Tibial nerve (tissue), 4 donors: Measurements from ENCODE around the gene USP34. TPM values are rescaled to one million over a fixed set of nuclear protein-coding genes. Genes with fewer than 3 reads are reported as not detected.

Source experiments
- DNase-seq, 2 donors: peaks; one replicate each; pipeline ENCODE4 v3.0.0-alpha.2; 2019; ENCODE audit warnings: low spot score in 2 of 2
- H3K27ac ChIP-seq, 4 donors: fragments of 200-600 bp; sonication (generic) in 3 of 4; one replicate each; pipeline ENCODE4 v1.5.1; 2017 to 2019; ENCODE audit warnings: mild to moderate bottlenecking in 1 of 4
- H3K27me3 ChIP-seq, 2 donors: fragments of 200-600 bp; sonication (generic) in 1 of 2; one replicate each; pipeline versions ENCODE4 v1.5.1 to v1.6.0; 2017 to 2019
- H3K36me3 ChIP-seq, 3 donors: fragments of 200-600 bp; sonication (generic); one replicate each; pipeline ENCODE4 v1.5.1; 2018 to 2019
- H3K4me1 ChIP-seq, 4 donors: fragments of 200-600 bp; sonication (generic) in 3 of 4; one replicate each; pipeline ENCODE4 v1.5.1; 2017 to 2019
- H3K4me3 ChIP-seq, 4 donors: fragments of 200-600 bp; sonication (generic) in 3 of 4; one replicate each; pipeline ENCODE4 v1.5.1; 2017 to 2019; ENCODE audit warnings: mild to moderate bottlenecking in 1 of 4, moderate library complexity in 1 of 4
- H3K9me3 ChIP-seq, 4 donors: fragments of 200-600 bp; sonication (generic) in 3 of 4; one replicate each; pipeline ENCODE4 v1.5.1; 2017 to 2019
- CTCF ChIP-seq, 5 experiments: fragments of 200-600 bp in 3 of 5; fragments of 450-650 bp in 2 of 5; sonication (generic) in 3 of 5; IDR thresholded peaks; one replicate each; pipeline ENCODE4 v1.5.1; 2016 to 2019; ENCODE audit warnings: antibody characterized with exemption in 5 of 5, mild to moderate bottlenecking in 3 of 5, moderate library complexity in 2 of 5
- EP300 ChIP-seq, 2 donors: sonication (generic); formaldehyde crosslinking; IDR thresholded peaks; one replicate each; pipeline ENCODE4 v1.6.1; 2017; ENCODE audit warnings: antibody characterized with exemption in 2 of 2, mild to moderate bottlenecking in 1 of 2
- POLR2A ChIP-seq, 2 donors: fragments of 450-650 bp; IDR thresholded peaks; one replicate each; pipeline ENCODE4 v1.6.1; 2017; ENCODE audit warnings: antibody characterized with exemption in 2 of 2, mild to moderate bottlenecking in 2 of 2, moderate library complexity in 2 of 2
- WGBS, 2 donors: methylation state at CpG; one replicate each; pipeline ENCODE4 v1.1.5; 2018; 5-methylcytosine and 5-hydroxymethylcytosine counted together
- total RNA-seq, 4 donors: library from RNA; depleted of rRNA; stranded (reverse); fragments of >200 nt; gene quantifications; one replicate each; pipeline ENCODE4 v1.1.0, GENCODE V29; 2016

USP34 gene
- total RNA-seq = 100 to 1,000 TPM; 114 to 211 (median 148) TPM

- Histone ChIP-seq H3K36me3 (peaks cover 0 to 12% (median 2%) of the 10 kb centered on the region in 3 donors), H3K27me3 (no peaks in the 10 kb centered on the region), H3K9me3 (no peaks in the 10 kb centered on the region), H3K4me1 (peaks cover 0 to 41% (median 3%) of the 10 kb centered on the region in 4 donors), H3K4me3 (peak within 1 kb of the TSS; percentile 86 to 98 (median 92)), H3K27ac (peak within 1 kb of the TSS; percentile 99)
- DNase-seq = peak; percentile 88
- 0 to 1% methylated on average over 84 to 88 of the region's 91 CpGs for whole genome bisulfite sequencing, 2 donors
- peak in 1 of 5 experiments; percentile 35 for TF ChIP-seq CTCF (IDR thresholded peaks at IDR 0.05)
- TF ChIP-seq POLR2A (IDR thresholded peaks at IDR 0.05) = peak; percentile 69 to 95
- TF ChIP-seq EP300 (IDR thresholded peaks at IDR 0.05) = peak; percentile 23 to 96
These were observed at the start of gene USP34 for GRCh38 chr2:61470965-61471904. Gene USP34 (minus strand): TSS chr2:61471087. CDS start chr2:61470692, 395 bp downstream.

- no peaks in the 10 kb centered on the region for H3K27me3 ChIP-seq
These were observed 49.4 kb upstream of the USP34 start for GRCh38 chr2:61520261-61520660.

GRCh38 chr2:61512768-61513398 lies 42.0 kb upstream of the USP34 start:
- H3K27ac ChIP-seq = no peak overlapping the region
- H3K9me3 ChIP-seq = no peaks in the 10 kb centered on the region
- WGBS, 2 donors = 80 to 82% methylated on average over 12 of the region's 12 CpGs
- TF ChIP-seq EP300 (IDR thresholded peaks at IDR 0.05) (no peak), POLR2A (IDR thresholded peaks at IDR 0.05) (no peak), CTCF (IDR thresholded peaks at IDR 0.05) (no peak)
- no peaks in the 10 kb centered on the region for H3K27me3 ChIP-seq
- no peak for DNase-seq
- H3K4me1 ChIP-seq = no peaks in the 10 kb centered on the region
- no peak overlapping the region for H3K4me3 ChIP-seq
- peaks cover 2 to 87% (median 9%) of the 10 kb centered on the region in 3 donors for H3K36me3 ChIP-seq

More at GRCh38 chr2:61520261-61520660, 49.4 kb upstream of the USP34 start:
- no peak for DNase-seq
- H3K4me1 ChIP-seq = peaks cover 0 to 30% (median 2%) of the 10 kb centered on the region in 4 donors
- H3K4me3 ChIP-seq = no peak overlapping the region
- H3K9me3 ChIP-seq = no peaks in the 10 kb centered on the region
- 88 to 90% methylated on average over 3 of the region's 3 CpGs for WGBS, 2 donors
- peaks cover 2 to 64% (median 15%) of the 10 kb centered on the region in 3 donors for H3K36me3 ChIP-seq
- no peak overlapping the region for H3K27ac ChIP-seq
- TF ChIP-seq EP300 (IDR thresholded peaks at IDR 0.05) (no peak), POLR2A (IDR thresholded peaks at IDR 0.05) (no peak), CTCF (IDR thresholded peaks at IDR 0.05) (no peak)

GRCh38 chr2:61510674-61511671 lies 40.1 kb upstream of the USP34 start:
- Histone ChIP-seq H3K27me3 (no peaks in the 10 kb centered on the region), H3K9me3 (no peaks in the 10 kb centered on the region), H3K4me3 (no peak overlapping the region), H3K4me1 (no peaks in the 10 kb centered on the region), H3K27ac (no peak overlapping the region), H3K36me3 (peaks cover 0 to 76% (median 0%) of the 10 kb centered on the region in 3 donors)
- TF ChIP-seq EP300 (IDR thresholded peaks at IDR 0.05) (no peak), CTCF (IDR thresholded peaks at IDR 0.05) (no peak), POLR2A (IDR thresholded peaks at IDR 0.05) (no peak)
- DNase-seq = no peak
- 91 to 93% methylated on average over 19 of the region's 19 CpGs for WGBS, 2 donors
